ENCODE results near the gene GALNT18. TPM values are rescaled to one million over a fixed set of nuclear protein-coding genes. Genes with fewer than 3 reads are reported as not detected.

The GALNT18 gene
- polyA plus RNA-seq, 1 experiment, result 4.1 TPM

- ChIA-PET CTCF (no interaction called here), POLR2A (no interaction called here)
- TF ChIP-seq CTCF (IDR thresholded peaks at IDR 0.05; ENCODE audit: insufficient read depth, low read depth, low read length), result no peak
- no peak for DNase-seq (ENCODE audit: low read depth)
- Histone ChIP-seq H3K4me3 (ENCODE audit: low read depth, low read length) (no peak overlapping the region), H3K36me3 (ENCODE audit: control insufficient read depth, insufficient read depth, low read length) (no peaks in the 10 kb centered on the region), H3K27me3 (ENCODE audit: control insufficient read depth, insufficient read depth, low read length) (no peaks in the 10 kb centered on the region)
These were observed 29.6 kb downstream of the GALNT18 start for GRCh38 chr11:11592146-11592684.

GRCh38 chr11:11589437-11589836 lies 32.4 kb downstream of the GALNT18 start:
- DNase-seq (ENCODE audit: low read depth), result no peak
- CTCF ChIA-PET, result interaction anchor here (1.6 kb wide), 1 partner anchor 15 kb away, joined by 4 read pairs; no protein-coding TSS in a partner anchor

GRCh38 chr11:11588891-11589290 lies 32.9 kb downstream of the GALNT18 start:
- CTCF ChIA-PET, result interaction anchor here (0.6 to 1.6 kb wide), 2 partner anchors 14 to 17 kb away, joined by 3 to 4 read pairs; no protein-coding TSS in a partner anchor
- Histone ChIP-seq H3K27me3 (ENCODE audit: control insufficient read depth, insufficient read depth, low read length) (no peaks in the 10 kb centered on the region), H3K4me3 (ENCODE audit: low read depth, low read length) (no peak overlapping the region), H3K36me3 (ENCODE audit: control insufficient read depth, insufficient read depth, low read length) (no peaks in the 10 kb centered on the region)
- no peak for DNase-seq (ENCODE audit: low read depth)
- no peak for TF ChIP-seq CTCF (IDR thresholded peaks at IDR 0.05; ENCODE audit: insufficient read depth, low read depth, low read length)
- POLR2A ChIA-PET, result no interaction called here

More at GRCh38 chr11:11589437-11589836, 32.4 kb downstream of the GALNT18 start:
- Histone ChIP-seq H3K4me3 (ENCODE audit: low read depth, low read length) (no peak overlapping the region), H3K27me3 (ENCODE audit: control insufficient read depth, insufficient read depth, low read length) (no peaks in the 10 kb centered on the region), H3K36me3 (ENCODE audit: control insufficient read depth, insufficient read depth, low read length) (no peaks in the 10 kb centered on the region)
- no peak for TF ChIP-seq CTCF (IDR thresholded peaks at IDR 0.05; ENCODE audit: insufficient read depth, low read depth, low read length)
- POLR2A ChIA-PET, result no interaction called here

GRCh38 chr11:11588243-11588642 lies 33.6 kb downstream of the GALNT18 start:
- no peak for DNase-seq (ENCODE audit: low read depth)

GRCh38 chr11:11587122-11587521 lies 34.7 kb downstream of the GALNT18 start:
- no peak for TF ChIP-seq CTCF (IDR thresholded peaks at IDR 0.05; ENCODE audit: insufficient read depth, low read depth, low read length)
- no peaks in the 10 kb centered on the region for H3K36me3 ChIP-seq (ENCODE audit: control insufficient read depth, insufficient read depth, low read length)
- no peaks in the 10 kb centered on the region for H3K27me3 ChIP-seq (ENCODE audit: control insufficient read depth, insufficient read depth, low read length)
- no peak for DNase-seq (ENCODE audit: low read depth)
- CTCF ChIA-PET, result no interaction called here
- no peak overlapping the region for H3K4me3 ChIP-seq (ENCODE audit: low read depth, low read length)
- POLR2A ChIA-PET, result no interaction called here

More at GRCh38 chr11:11588243-11588642, 33.6 kb downstream of the GALNT18 start:
- ChIA-PET CTCF (interaction anchor here (0.6 to 1.6 kb wide), 2 partner anchors 13 to 17 kb away, joined by 3 to 4 read pairs; no protein-coding TSS in a partner anchor), POLR2A (no interaction called here)
- Histone ChIP-seq H3K4me3 (ENCODE audit: low read depth, low read length) (no peak overlapping the region), H3K27me3 (ENCODE audit: control insufficient read depth, insufficient read depth, low read length) (no peaks in the 10 kb centered on the region), H3K36me3 (ENCODE audit: control insufficient read depth, insufficient read depth, low read length) (no peaks in the 10 kb centered on the region)
- TF ChIP-seq CTCF (IDR thresholded peaks at IDR 0.05; ENCODE audit: insufficient read depth, low read depth, low read length), result no peak
